ENCODE data around the gene BCAT1. TPM values are rescaled to one million over a fixed set of nuclear protein-coding genes. Genes with fewer than 3 reads are reported as not detected.

The BCAT1 gene
- total RNA-seq, 1 donor: 453 TPM

GRCh38 chr12:24764712-24765111, 184.2 kb downstream of the BCAT1 start:
- H3K4me3 ChIP-seq (ENCODE audit: low read depth, low read length): no peak overlapping the region
- DNase-seq (ENCODE audit: low read depth): no peak
- no peak for TF ChIP-seq CTCF (IDR thresholded peaks at IDR 0.05; ENCODE audit: insufficient read depth, low read length)

GRCh38 chr12:24760606-24761378, 188.1 kb downstream of the BCAT1 start:
- no peak overlapping the region for H3K4me3 ChIP-seq (ENCODE audit: low read depth, low read length)
- no peak for TF ChIP-seq CTCF (IDR thresholded peaks at IDR 0.05; ENCODE audit: insufficient read depth, low read length)
- DNase-seq (ENCODE audit: low read depth): no peak

- H3K4me3 ChIP-seq (ENCODE audit: low read depth, low read length): no peak overlapping the region
- no peak for TF ChIP-seq CTCF (IDR thresholded peaks at IDR 0.05; ENCODE audit: insufficient read depth, low read length)
- DNase-seq (ENCODE audit: low read depth): no peak
Observed at GRCh38 chr12:24760162-24760561, 188.7 kb downstream of the BCAT1 start.

Other genes starting within 250 kb of the BCAT1 start
- 0.18 and 4.2 TPM in 2 replicates for gene DNAI7, start 246.1 kb upstream of the BCAT1 start, total RNA-seq (ENCODE audit: low replicate concordance)
- 20.6 and 41.7 TPM in 2 replicates for gene ETFRF1, start 246.1 kb upstream of the BCAT1 start, total RNA-seq (ENCODE audit: low replicate concordance)